T-helper 22 cell (primary cell): ENCODE data around the gene CACNA1A.
"Not testable (repeated sequence)": the region's sequence is repeated elsewhere in the genome, so short reads cannot be mapped to it uniquely, and the experiment has no call there.

ENCODE experiments used
- DNase-seq: peaks from one replicate; pipeline ENCODE4 v3.0.0-alpha.2; 2020; ENCODE audit warnings: low read depth

Gene CACNA1A

DNA sequence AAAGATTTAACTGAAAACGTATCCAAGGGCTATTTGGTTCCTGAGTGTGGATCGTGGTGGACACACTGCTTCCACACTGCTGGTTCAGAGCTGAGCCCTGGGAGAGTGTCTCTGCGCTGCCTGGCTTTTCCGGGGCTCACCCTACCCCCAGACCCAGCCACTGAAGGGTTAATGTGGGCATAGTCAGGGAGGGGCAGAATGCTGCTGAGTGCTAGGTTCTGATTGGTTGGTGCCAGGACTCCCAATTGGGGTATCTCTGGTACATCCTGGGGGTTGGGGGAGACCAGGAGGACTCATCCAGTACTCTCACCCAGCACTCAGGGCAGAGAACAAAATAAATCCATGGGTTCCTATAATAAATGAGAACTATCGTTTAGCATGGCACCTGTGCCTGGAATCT, 142.3 kb downstream of the CACNA1A start:
- DNase-seq, result no peak

DNA sequence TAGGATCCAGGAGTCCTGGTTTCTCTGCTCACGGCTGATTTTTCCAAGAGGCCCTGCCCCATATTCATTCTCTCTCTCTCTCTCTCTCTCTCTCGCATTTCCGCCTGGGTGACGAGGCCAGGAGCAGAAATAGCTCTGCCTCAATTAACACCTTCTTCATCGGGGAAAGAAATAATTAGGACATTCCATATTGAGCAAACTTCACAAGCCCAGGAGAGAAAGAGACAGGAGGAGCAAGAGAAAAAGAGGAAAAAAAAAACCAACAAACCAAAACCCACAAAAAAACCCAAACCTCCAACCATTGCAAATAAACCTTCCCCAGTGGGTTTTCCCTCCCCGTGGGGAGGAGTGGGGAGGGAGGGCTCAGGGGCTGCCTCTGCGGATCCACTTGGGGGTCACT, 143.0 kb downstream of the CACNA1A start:
- no peak for DNase-seq

DNA sequence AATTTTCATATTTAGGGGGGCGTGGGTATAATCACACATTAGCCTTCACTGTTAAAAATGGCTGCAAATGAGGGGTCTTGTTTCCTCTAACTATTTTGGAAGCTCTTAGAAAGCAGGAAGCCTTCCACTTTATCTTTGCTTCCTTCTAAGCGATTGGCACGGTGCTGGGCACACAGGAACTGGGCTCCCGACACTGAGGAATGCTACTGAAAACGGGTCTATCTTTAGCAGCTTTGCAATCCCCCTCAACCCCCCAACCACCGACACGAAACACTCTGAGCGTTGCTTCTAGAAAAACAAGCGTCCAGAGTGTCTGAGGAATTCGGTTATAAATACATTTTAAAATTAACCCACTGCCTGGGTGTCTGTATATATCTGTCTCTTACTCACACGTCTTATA, 143.6 kb downstream of the CACNA1A start:
- no peak for DNase-seq

DNA sequence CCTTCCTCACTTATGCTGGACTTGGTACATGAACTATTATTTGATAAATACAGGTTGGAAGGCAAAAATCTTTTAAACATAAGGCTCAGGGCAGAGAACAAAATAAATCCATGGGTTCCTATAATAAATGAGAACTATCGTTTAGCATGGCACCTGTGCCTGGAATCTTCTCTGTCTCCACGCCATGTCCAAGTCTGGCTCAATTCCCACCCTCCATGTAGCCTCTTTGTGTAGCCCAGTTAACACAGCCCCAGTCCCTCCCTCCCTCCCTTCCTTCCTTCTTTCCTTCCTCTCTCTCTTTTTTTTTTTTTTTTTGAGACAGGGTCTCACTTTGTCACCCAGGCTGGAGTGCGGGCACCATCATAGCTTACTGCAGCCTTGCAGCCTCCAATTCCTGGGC, 144.6 kb downstream of the CACNA1A start:
- not testable (repeated sequence) for DNase-seq

- DNase-seq, result no peak
These were observed 149.5 kb downstream of the CACNA1A start for GRCh38 chr19:13356686-13357280.

- DNase-seq, result no peak
These were observed 150.1 kb downstream of the CACNA1A start for GRCh38 chr19:13356185-13356584.

- DNase-seq, result no peak
These were observed 150.9 kb downstream of the CACNA1A start for GRCh38 chr19:13355356-13355755.

DNA sequence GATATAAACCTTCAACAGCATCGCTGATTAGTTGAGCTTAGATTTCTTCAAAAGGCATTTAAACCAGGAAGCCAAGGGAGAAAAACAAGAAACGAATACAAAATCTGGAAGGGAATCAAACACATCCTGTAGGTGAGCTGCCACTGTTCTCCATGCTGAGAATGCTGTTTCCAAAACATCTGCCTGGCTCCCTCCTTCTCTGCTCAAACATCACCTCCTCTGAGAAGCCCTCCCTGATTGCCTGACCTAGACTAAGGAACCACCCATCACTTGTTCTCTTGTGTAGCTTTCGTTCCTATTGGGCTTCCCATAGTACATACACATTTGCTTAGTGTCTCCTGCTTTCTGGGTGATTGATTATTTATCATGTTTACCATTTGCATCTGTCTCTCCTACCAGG, 152.7 kb downstream of the CACNA1A start:
- DNase-seq, result no peak

DNA sequence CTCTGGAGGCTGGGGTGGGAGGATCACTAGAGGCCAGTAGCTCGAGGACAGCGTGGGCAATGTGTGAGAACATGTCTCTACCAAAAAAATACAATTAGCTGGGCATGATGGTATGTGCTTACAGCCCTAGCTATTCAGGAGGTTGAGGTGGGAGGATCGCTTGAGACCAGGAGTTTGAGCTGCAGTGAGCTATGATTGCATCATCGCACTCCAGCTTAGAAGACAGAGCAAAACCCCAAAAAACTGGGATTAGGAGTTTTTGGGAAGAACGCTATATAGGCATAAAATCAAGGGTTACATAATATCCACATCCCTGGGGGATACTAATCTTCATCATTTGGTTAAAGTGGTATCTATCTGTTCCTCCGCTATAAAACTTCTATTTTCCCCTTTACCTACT, 155.5 kb downstream of the CACNA1A start:
- DNase-seq, result no peak

- DNase-seq, result no peak
These were observed 156.2 kb downstream of the CACNA1A start for GRCh38 chr19:13350072-13350471.

DNA sequence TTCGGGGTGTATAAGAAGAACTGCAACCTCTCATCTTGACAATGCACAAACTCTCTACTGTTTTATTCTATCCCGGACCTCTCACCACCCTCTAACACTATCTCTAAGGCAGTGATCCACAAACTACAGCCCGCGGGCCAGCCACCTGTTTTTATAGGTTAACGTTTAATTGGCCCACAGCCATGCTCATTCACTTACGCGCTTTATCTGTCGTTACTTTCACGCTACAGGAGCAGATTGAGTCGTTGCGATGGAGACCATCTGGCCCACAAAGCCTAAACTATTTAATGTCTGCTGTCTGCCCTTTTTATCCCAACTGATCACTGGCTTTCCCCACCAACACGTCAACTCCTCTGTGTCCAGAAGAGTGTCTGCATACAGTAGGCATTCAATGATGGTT, 158.9 kb downstream of the CACNA1A start:
- no peak for DNase-seq

- DNase-seq, result no peak
These were observed 162.8 kb downstream of the CACNA1A start for GRCh38 chr19:13343514-13343913.

DNA sequence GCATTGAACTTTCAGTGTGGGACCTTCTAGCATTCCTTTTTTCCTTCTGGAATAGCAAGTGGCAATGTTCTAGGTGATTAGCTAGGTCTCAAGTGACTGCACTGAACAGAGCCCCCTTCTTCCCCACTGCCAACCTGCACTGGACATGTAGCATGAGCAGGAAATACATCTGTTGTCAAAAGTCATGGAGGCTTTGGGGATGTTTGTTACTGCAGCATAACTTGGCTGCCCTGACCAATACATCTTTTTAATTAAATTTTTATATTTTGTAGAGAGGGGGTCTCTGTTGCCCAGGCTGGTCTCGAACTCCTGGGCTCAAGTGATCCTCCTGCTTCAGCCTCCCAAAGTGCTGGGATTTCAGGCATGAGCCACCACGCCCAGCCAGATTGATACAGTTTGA, 163.6 kb downstream of the CACNA1A start:
- no peak for DNase-seq

GRCh38 chr19:13339869-13340268, 166.4 kb downstream of the CACNA1A start:
- DNase-seq, result no peak

DNA sequence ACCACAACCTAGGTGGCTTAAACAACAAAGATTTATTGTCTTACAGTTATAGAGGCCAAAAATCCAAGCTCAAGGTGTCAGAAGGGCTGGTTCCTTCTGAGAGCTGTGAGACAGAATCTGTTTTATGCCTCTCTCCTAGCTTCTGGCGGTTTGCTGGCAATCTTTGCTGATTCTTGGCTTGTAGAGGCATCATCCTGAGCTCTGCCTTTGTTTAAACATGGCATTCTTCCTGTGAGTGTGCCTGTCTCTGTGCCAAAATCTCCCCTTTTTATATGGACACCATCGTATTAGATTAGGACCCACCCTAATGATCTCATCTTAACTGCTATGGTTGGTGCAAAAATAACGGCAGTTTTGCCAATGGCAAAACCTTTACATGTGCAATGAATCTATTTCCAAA, 169.1 kb downstream of the CACNA1A start:
- no peak for DNase-seq

DNA sequence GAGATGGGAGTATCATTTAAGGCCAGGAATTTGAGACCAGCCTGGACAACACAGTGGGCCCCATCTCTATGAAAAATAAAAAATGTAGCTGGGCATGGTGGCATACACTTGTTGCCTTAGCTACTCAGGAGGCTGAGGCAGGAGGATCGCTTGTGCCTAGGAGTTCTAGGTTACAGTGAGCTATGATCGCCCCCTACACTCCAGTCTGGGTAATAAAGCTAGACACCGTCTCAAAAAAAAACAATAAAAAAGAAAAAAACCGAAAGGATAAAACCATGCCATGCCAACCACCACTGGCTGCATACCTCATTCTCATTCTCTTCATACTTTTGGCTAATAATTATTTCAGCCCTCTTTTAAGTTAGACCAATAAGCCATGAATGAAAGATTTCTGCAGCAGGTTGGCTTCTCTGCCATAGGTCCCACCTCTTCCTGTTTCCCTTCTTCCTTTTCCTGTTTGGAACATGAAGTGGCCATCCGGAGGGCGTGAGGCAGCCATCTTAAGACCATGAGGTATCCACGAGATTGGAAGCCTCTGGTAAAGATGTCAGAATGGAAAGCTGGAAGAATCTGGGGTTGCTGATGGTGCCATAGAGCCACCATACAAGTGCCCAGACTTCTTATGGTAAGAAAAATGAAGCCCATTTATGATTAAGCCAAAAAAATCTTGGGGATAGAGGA, 171.3 kb downstream of the CACNA1A start:
- DNase-seq, result no peak

DNA sequence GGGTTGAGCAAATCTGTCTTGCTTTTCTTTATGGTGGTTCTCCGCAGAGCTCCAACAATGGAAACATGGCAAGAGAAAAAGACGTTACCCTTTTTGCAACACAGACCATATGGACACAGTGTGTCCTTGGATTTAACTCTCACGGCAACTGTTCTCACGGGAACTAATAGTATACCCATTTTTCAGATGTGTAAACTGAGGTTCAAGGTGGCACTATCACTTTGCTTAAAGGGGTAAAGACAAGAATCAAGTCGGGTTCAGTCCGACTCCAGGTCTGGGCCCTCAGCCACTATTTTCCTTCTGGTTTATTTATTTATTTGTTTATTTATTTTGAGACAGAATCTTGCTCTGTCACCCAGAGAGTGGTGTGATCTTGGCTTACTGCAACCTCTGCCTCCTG, 176.0 kb downstream of the CACNA1A start:
- no peak for DNase-seq

DNA sequence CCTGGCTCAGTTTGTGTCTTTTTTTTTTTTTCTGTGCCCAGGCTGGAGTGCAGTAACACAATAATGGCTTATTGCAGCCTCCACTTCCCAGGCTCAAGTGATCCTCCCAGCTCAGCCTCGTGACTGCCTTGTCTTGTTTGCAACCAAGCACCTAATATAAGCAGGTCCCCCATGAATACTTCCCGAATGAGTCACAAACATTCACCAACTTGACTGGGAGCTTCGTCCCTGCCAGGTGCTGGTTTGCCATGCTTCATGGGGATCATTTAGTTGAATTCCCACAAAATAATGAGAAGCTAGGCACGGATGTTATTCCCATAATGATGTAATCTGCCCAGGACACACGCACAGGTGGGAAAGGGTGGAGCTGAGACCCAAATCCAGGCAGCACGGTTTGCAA, 176.5 kb downstream of the CACNA1A start:
- no peak for DNase-seq

GRCh38 chr19:13328241-13328640, 178.0 kb downstream of the CACNA1A start:
- DNase-seq, result no peak

- no peak for DNase-seq
These were observed 186.8 kb downstream of the CACNA1A start for GRCh38 chr19:13319526-13319925.

DNA sequence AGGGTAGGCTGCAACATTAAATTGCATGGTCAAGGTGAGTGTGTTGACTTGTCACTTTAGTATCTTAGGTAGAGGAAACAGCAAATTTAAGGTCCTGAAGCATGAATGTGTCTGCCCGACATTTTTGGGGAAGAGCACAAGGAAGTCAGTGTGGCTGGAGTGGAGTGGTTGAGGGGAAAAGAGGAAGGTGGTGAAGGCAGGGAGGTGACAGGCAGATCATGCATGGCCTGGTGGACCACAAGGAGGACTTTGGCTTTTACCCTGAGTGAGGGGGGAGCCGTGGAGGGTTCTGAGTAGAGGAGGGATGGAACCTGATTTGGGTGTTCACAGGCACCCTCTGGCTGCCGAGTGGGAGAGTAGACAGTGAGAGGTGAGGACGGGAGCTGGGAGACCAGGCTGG, 188.1 kb downstream of the CACNA1A start:
- DNase-seq, result no peak

DNA sequence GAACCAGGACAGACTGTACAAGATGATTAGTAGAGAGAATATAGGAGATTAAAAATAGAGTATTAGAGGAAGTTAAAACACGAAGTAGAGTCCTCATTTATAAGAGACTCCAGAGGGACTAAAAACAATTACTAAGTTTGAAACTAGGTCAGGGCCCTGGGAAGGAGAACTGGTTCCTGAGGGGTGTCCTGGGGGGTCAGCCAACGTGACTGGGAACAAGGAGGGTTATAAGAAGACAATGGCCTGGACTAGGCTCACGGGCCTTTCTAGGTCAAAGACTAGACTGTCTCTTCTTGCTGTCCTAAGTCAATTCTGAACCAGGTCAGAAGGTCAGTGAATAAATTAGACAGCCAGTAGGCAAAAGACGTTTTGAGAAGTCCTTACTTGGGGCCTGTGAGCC, 190.8 kb downstream of the CACNA1A start:
- no peak for DNase-seq

DNA sequence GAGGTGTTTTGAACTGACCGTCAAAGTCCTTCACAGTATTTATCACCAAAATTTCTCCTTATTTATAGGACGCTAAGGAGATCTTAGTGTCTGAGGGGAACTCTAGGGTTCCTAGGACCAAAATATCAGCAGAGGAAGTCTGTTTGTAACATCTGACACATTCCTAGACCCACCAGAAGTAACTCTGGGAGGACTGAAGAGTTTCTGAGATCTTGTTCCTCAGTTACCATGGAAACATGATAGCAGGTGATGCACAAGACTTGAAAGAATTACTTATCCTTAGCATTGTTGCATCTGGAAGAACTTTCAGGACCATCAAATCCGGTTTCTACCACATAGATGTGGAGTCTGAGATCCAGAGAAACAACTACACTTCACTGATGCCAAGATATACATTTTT, 191.5 kb downstream of the CACNA1A start:
- DNase-seq, result no peak

DNA sequence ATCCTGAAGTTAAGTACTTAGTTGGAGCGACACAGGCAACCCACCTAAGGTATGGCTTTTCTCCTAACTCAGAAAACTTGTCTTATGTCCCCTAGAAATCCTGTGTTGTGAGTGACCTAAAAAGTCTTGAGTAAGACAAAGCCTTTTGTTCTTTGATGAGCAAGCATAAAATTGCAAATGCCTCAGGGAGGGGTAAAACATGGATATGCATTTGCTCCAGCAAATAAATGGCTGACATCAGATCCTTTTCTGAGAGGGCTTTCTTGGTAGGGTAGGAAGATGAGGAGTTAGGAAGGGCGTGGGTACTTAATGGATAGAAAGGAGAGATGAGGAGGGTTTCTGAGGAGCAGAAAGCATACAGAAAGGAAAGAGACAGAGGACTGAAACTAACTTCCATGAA, 192.4 kb downstream of the CACNA1A start:
- no peak for DNase-seq
